NCI-H526 treated with DMSO at 0.1 percent for 48 hours (cell line): ENCODE measurements around the gene GIPR.

ENCODE experiments used
- DNase-seq: peaks from one replicate; lab custom pipeline; 2025; lab: John Stamatoyannopoulos, UW

GIPR gene

GRCh38 chr19:45730368-45731288, 62.6 kb downstream of the GIPR start, which contains the start of gene FBXO46:
Gene FBXO46, minus strand, starts transcription at chr19:45730896. Its CDS starts 17,401 bp downstream, at chr19:45713495.
- peak; percentile 97 for DNase-seq
